BJ (cell line): ENCODE results near the gene MCM7. TPM values are rescaled to one million over a fixed set of nuclear protein-coding genes. Genes with fewer than 3 reads are reported as not detected.
"Not testable (repeated sequence)": the region's sequence is repeated elsewhere in the genome, so short reads cannot be mapped to it uniquely, and the experiment has no call there.

Experiments
- CTCF ChIA-PET: fragments of 350-600 bp; formaldehyde crosslinking; extraction: SDS; loops from one replicate; lab custom pipeline; 2021; ENCODE audit warnings: antibody characterized with exemption, inconsistent platforms; lab: Yijun Ruan, JAX
- POLR2A ChIA-PET: fragments of 300-600 bp; sonication (Branson Sonifier 250); formaldehyde crosslinking; extraction: SDS; loops from one replicate; lab custom pipeline; 2021; ENCODE audit warnings: antibody characterized with exemption; lab: Charles Lee
- DNase-seq: peaks from one replicate; pipeline ENCODE4 v3.0.0-alpha.2; 2011; ENCODE audit warnings: low read depth
- H3K27me3 ChIP-seq: 2 replicates; pipeline ENCODE4 v1.6.0; 2011; ENCODE audit warnings: low read length; ENCODE audit not compliant: control insufficient read depth, insufficient read depth
- H3K36me3 ChIP-seq: 2 replicates; pipeline ENCODE4 v1.5.1; 2011; ENCODE audit warnings: low read length; ENCODE audit not compliant: control insufficient read depth, insufficient read depth
- H3K4me3 ChIP-seq: 2 replicates; pipeline ENCODE4 v1.5.1; 2011; ENCODE audit warnings: low read depth, mild to moderate bottlenecking, control low read depth, low read length
- CTCF ChIP-seq: IDR thresholded peaks from 2 replicates; pipeline ENCODE4 v1.5.1; 2011; ENCODE audit warnings: low read depth, mild to moderate bottlenecking, control low read depth, inconsistent platforms, low read length, moderate library complexity; ENCODE audit not compliant: insufficient read depth
- polyA minus RNA-seq: library from RNA; depleted of rRNA, polyadenylated mRNA; stranded (reverse); fragments of >200 nt; gene quantifications from 2 replicates; pipeline ENCODE4 v1.2.3, GENCODE V29; 2011; rRNA and poly(A)+ RNA removed
- polyA plus RNA-seq: library from polyadenylated mRNA; depleted of rRNA; stranded (reverse); fragments of >200 nt; gene quantifications from 2 replicates; pipeline ENCODE4 v1.2.3, GENCODE V29; 2011; rRNA removed

MCM7 gene
- polyA plus RNA-seq (53.8 and 89.0 TPM in 2 replicates), polyA minus RNA-seq (68.4 and 115 TPM in 2 replicates)

GRCh38 chr7:100101016-100101862 lies at the start of gene MCM7, which contains the start of gene AP4M1:
TSS of gene MCM7 (minus strand) at chr7:100101397. CDS start at chr7:100101294, 103 bp downstream.
TSS of gene AP4M1 (plus strand) at chr7:100101643. CDS start at chr7:100101715, 72 bp downstream.
- H3K4me3 ChIP-seq = peak within 1 kb of the TSS; percentile 61
- H3K36me3 ChIP-seq = peaks cover 26% of the 10 kb centered on the region
- no peak for TF ChIP-seq CTCF
- DNase-seq = peak; percentile 94
- H3K27me3 ChIP-seq = no peaks in the 10 kb centered on the region
- CTCF ChIA-PET = interaction anchor here (0.5 to 2.3 kb wide), 10 partner anchors 9 to 636 kb away, joined by 3 to 6 read pairs (median 3); no protein-coding TSS in a partner anchor
- POLR2A ChIA-PET = interaction anchor here (0.6 to 0.9 kb wide), 5 partner anchors 13 to 792 kb away, joined by 3 to 17 read pairs (median 3); partner anchors contain the start of genes BUD31 and COPS6

GRCh38 chr7:100148559-100149328 lies 47.5 kb upstream of the MCM7 start, which contains the start of gene LAMTOR4:
TSS of gene LAMTOR4 (plus strand) at chr7:100148918. CDS start at chr7:100148973, 55 bp downstream.
- Histone ChIP-seq H3K4me3 (peak within 1 kb of the TSS; percentile 67), H3K27me3 (no peaks in the 10 kb centered on the region), H3K36me3 (no peaks in the 10 kb centered on the region; the same call in 1 of the 2 replicates)
- no peak for TF ChIP-seq CTCF
- POLR2A ChIA-PET = interaction anchor here (0.6 kb wide), 2 partner anchors 9 to 22 kb away, joined by 3 to 4 read pairs; partner anchors contain the start of genes MBLAC1 and TRAPPC14
- DNase-seq = peak; percentile 98
- CTCF ChIA-PET = interaction anchor here (0.6 to 5.6 kb wide), 5 partner anchors 8 to 201 kb away, joined by 3 to 38 read pairs (median 5); no protein-coding TSS in a partner anchor

GRCh38 chr7:100148225-100148558 lies 47.0 kb upstream of the MCM7 start:
- CTCF ChIA-PET = interaction anchor here (0.6 to 5.6 kb wide), 6 partner anchors 9 to 201 kb away, joined by 3 to 38 read pairs (median 4); no protein-coding TSS in a partner anchor

GRCh38 chr7:100147278-100147677 lies 46.1 kb upstream of the MCM7 start:
- ChIA-PET POLR2A (no interaction called here), CTCF (interaction anchor here (0.8 to 5.6 kb wide), 3 partner anchors 11 to 70 kb away, joined by 3 to 38 read pairs (median 4); no protein-coding TSS in a partner anchor)
- H3K36me3 ChIP-seq = no peaks in the 10 kb centered on the region; the same call in 1 of the 2 replicates
- H3K27me3 ChIP-seq = no peaks in the 10 kb centered on the region
- no peak for DNase-seq
- TF ChIP-seq CTCF = no peak
- no peak overlapping the region for H3K4me3 ChIP-seq

More at GRCh38 chr7:100148225-100148558, 47.0 kb upstream of the MCM7 start:
- no peaks in the 10 kb centered on the region; the same call in 1 of the 2 replicates for H3K36me3 ChIP-seq
- H3K27me3 ChIP-seq = no peaks in the 10 kb centered on the region
- POLR2A ChIA-PET = interaction anchor here (0.6 kb wide), 1 partner anchor 299 kb away, joined by 10 read pairs; no protein-coding TSS in a partner anchor
- peak overlapping the region; percentile 26 for H3K4me3 ChIP-seq
- TF ChIP-seq CTCF = no peak
- DNase-seq = no peak

GRCh38 chr7:100146350-100146749 lies 45.2 kb upstream of the MCM7 start:
- H3K36me3 ChIP-seq, POLR2A ChIA-PET, H3K27me3 ChIP-seq, H3K4me3 ChIP-seq, DNase-seq: not testable (repeated sequence)
- CTCF ChIA-PET = interaction anchor here (5.6 kb wide), 1 partner anchor 15 kb away, joined by 38 read pairs; no protein-coding TSS in a partner anchor
